IMR-90 (cell line): ENCODE measurements around the gene DEGS2. TPM values are rescaled to one million over a fixed set of nuclear protein-coding genes. Genes with fewer than 3 reads are reported as not detected.

Experiments
- ATAC-seq: fragments of 200-7000 bp; cut with Tn5 transposase; 2 replicates; pipeline ENCODE4 v1.9.1; 2020; ENCODE audit warnings: low read depth, mild to moderate bottlenecking, moderate library complexity
- BruUV-seq: library from RNA; stranded (reverse); fragments of 400-500 nt; replicated peaks from 2 replicates; lab custom pipeline; 2021; lab: Mats Ljungman, UMichigan
- CTCF ChIA-PET: fragments of 300-600 bp; formaldehyde crosslinking; extraction: SDS; loops from one replicate; lab custom pipeline; 2021; ENCODE audit warnings: antibody characterized with exemption; lab: Yijun Ruan, JAX
- POLR2A ChIA-PET: fragments of 300-600 bp; sonication (Branson Sonifier 250); formaldehyde crosslinking; loops from one replicate; lab custom pipeline; 2022; ENCODE audit warnings: antibody characterized with exemption; ENCODE audit not compliant: unreplicated experiment; lab: Charles Lee
- DNase-seq: peaks from one replicate; pipeline ENCODE4 v3.0.0; 2013
- H2AFZ ChIP-seq: replicated peaks from 2 replicates; pipeline ENCODE3; 2013; ENCODE audit warnings: low read length, mild to moderate bottlenecking; ENCODE audit not compliant: poor library complexity
- H2AK5ac ChIP-seq: 2 replicates; pipeline ENCODE4 v1.6.1; 2013; ENCODE audit warnings: low read depth, low read length, inconsistent platforms
- H2AK9ac ChIP-seq: replicated peaks from 2 replicates; pipeline ENCODE3; 2013; ENCODE audit warnings: mild to moderate bottlenecking, low read depth, low read length, moderate library complexity; ENCODE audit not compliant: poor library complexity
- H2BK120ac ChIP-seq: 2 replicates; pipeline ENCODE4 v1.6.1; 2013; ENCODE audit warnings: low read depth, low read length, inconsistent platforms
- H2BK15ac ChIP-seq: 3 replicates; pipeline ENCODE4 v1.6.1; 2013; ENCODE audit warnings: low read depth, low read length, inconsistent platforms
- H2BK20ac ChIP-seq: 2 replicates; pipeline ENCODE4 v1.6.1; 2013; ENCODE audit warnings: low read depth, mild to moderate bottlenecking, inconsistent platforms, low read length, moderate library complexity
- H2BK5ac ChIP-seq: 2 replicates; pipeline ENCODE4 v1.6.1; 2013; ENCODE audit warnings: mild to moderate bottlenecking, low read depth, low read length, inconsistent platforms; ENCODE audit not compliant: poor library complexity, severe bottlenecking
- H3K14ac ChIP-seq: replicated peaks from 2 replicates; pipeline ENCODE4 v1.6.1; 2013; ENCODE audit warnings: low read depth, low read length, inconsistent platforms
- H3K18ac ChIP-seq: 2 replicates; pipeline ENCODE4 v1.6.1; 2013; ENCODE audit warnings: low read depth, low read length, control low read depth
- H3K23ac ChIP-seq: 2 replicates; pipeline ENCODE4 v1.6.1; 2013; ENCODE audit warnings: low read depth, low read length, inconsistent platforms
- H3K27ac ChIP-seq: 2 replicates; pipeline ENCODE4 v1.5.1; 2013; ENCODE audit warnings: mild to moderate bottlenecking, control low read depth, low read length; ENCODE audit not compliant: insufficient read depth
- H3K27me3 ChIP-seq: 2 replicates; pipeline ENCODE4 v1.6.1; 2013; ENCODE audit warnings: low read length; ENCODE audit not compliant: control insufficient read depth, insufficient read depth
- H3K36me3 ChIP-seq: 2 replicates; pipeline ENCODE4 v1.6.1; 2013; ENCODE audit warnings: low read length, mixed read lengths; ENCODE audit not compliant: control insufficient read depth, insufficient read depth
- H3K4ac ChIP-seq: 2 replicates; pipeline ENCODE4 v1.6.1; 2013; ENCODE audit warnings: low read depth, low read length, inconsistent platforms
- H3K4me1 ChIP-seq: 2 replicates; pipeline ENCODE4 v1.6.1; 2013; ENCODE audit warnings: low read length, mixed read lengths; ENCODE audit not compliant: control insufficient read depth, insufficient read depth
- H3K4me2 ChIP-seq: 2 replicates; pipeline ENCODE4 v1.6.1; 2013; ENCODE audit warnings: low read depth, mild to moderate bottlenecking, control low read depth, low read length, moderate library complexity
- H3K4me3 ChIP-seq: 2 replicates; pipeline ENCODE4 v1.5.1; 2013; ENCODE audit warnings: low read depth, mild to moderate bottlenecking, control low read depth, low read length, moderate library complexity; ENCODE audit not compliant: insufficient read depth
- H3K56ac ChIP-seq: 2 replicates; pipeline ENCODE4 v1.6.1; 2013; ENCODE audit warnings: low read length, inconsistent platforms; ENCODE audit not compliant: insufficient read depth; ENCODE audit errors: extremely low read depth
- H3K79me1 ChIP-seq, 2 experiments: 2 replicates each; pipeline ENCODE4 v1.6.1; 2013; ENCODE audit warnings: low read length in 2 of 2, inconsistent platforms in 1 of 2, low read depth in 1 of 2
- H3K9ac ChIP-seq: 2 replicates; pipeline ENCODE4 v1.6.1; 2013; ENCODE audit warnings: low read depth, low read length, control low read depth
- H3K9me1 ChIP-seq: 2 replicates; pipeline ENCODE4 v1.6.1; 2013; ENCODE audit warnings: low read length, inconsistent platforms; ENCODE audit not compliant: insufficient read depth
- H3K9me3 ChIP-seq: 2 replicates; pipeline ENCODE4 v1.6.1; 2013; ENCODE audit warnings: low read length; ENCODE audit not compliant: control insufficient read depth, insufficient read depth
- H4K20me1 ChIP-seq: 2 replicates; pipeline ENCODE4 v1.6.1; 2013; ENCODE audit warnings: low read length, inconsistent platforms; ENCODE audit not compliant: insufficient read depth
- H4K5ac ChIP-seq: 2 replicates; pipeline ENCODE4 v1.6.1; 2013; ENCODE audit warnings: mild to moderate bottlenecking, low read depth, low read length, control low read depth
- H4K8ac ChIP-seq, 2 experiments: 2 replicates each; pipeline ENCODE4 v1.6.1; 2013; ENCODE audit warnings: low read depth in 2 of 2, low read length in 2 of 2, control low read depth in 1 of 2, inconsistent platforms in 1 of 2
- H4K91ac ChIP-seq: 2 replicates; pipeline ENCODE4 v1.6.1; 2013; ENCODE audit warnings: low read depth, low read length, inconsistent platforms; ENCODE audit not compliant: insufficient read depth
- CHD1 ChIP-seq: IDR thresholded peaks from 2 replicates; pipeline ENCODE4 v1.6.1; 2012; ENCODE audit warnings: low read depth, low read length, improper control_type of control experiment
- RFX5 ChIP-seq: IDR thresholded peaks from 2 replicates; pipeline ENCODE4 v1.8.0; 2012; ENCODE audit warnings: low read depth, mild to moderate bottlenecking, low read length, moderate library complexity
- WGBS, 2 experiments: methylation state at CpG; one replicate each; pipeline versions ENCODE4 v1.1.5 to v1.1.7; 2013; ENCODE audit warnings: missing lambda C conversion rate in 2 of 2; ENCODE audit not compliant: insufficient read length in 1 of 2; ENCODE audit errors: extremely low coverage in 2 of 2; 5-methylcytosine and 5-hydroxymethylcytosine counted together
- dilution Hi-C: fragments of 300-500 bp; cut with HindIII; formaldehyde crosslinking; loops from one replicate; pipeline ENCODE4 v1.14.3; 2018; ENCODE audit warnings: low sequenced_read_pairs; ENCODE audit not compliant: unreplicated experiment
- in situ Hi-C: fragments of 300-500 bp; cut with MboI; formaldehyde crosslinking; loops from 3 replicates; pipeline ENCODE4 v1.14.3; 2019; ENCODE audit warnings: low sequenced_read_pairs, inconsistent platforms, mixed read lengths
- intact Hi-C: fragments of 100-400 bp; cut with micrococcal nuclease; formaldehyde crosslinking; loops from 2 replicates; pipeline ENCODE4 v1.10.0; 2022
- polyA plus RNA-seq, 3 experiments: library from polyadenylated mRNA; depleted of rRNA; stranded (reverse); fragments of >200 nt; gene quantifications; 2 replicates each; pipeline ENCODE4 v1.2.3, GENCODE V29; 2012; ENCODE audit warnings: low replicate concordance in 1 of 3
- total RNA-seq: library from RNA; depleted of rRNA; stranded (reverse); fragments of >200 nt; gene quantifications from 2 replicates; pipeline ENCODE4 v1.2.3, GENCODE V29; 2012

DEGS2 gene
- total and polyA plus RNA-seq, 2 of the 4 experiments (the other 2 are of a cell fraction) = not detected

DNA sequence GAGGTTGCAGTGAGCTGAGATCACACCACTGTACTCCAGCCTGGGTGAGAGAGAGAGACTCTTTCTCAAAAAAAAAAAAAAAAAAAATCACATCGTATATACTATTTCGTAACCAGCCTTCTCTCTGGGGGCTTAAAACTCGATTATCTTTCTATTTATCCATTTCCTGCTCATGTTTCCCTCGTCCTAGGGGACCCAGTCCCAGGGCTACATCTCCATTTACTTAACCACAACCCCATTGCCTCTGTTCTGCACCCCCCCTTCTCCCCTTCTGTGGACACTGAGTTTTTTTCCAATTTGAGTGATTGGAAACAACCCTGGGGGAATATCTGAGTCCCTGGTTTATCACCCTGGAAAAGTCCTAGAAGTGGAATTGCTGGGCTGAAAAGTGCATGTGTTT, 43.3 kb upstream of the DEGS2 start:
- POLR2A ChIA-PET = no interaction called here
- H3K4me2 ChIP-seq = no peak overlapping the region
- dilution Hi-C loops = no loop called here

More for the DNA sequence above, 43.3 kb upstream of the DEGS2 start:
- no peak overlapping the region for H3K9ac ChIP-seq
- H2BK120ac ChIP-seq = no peak overlapping the region
- WGBS, 2 experiments = no CpG with 5 or more reads among the region's 4 CpGs
- no TSS peak for BruUV-seq
- H2BK20ac ChIP-seq = no peak overlapping the region
- no peaks in the 10 kb centered on the region for H4K20me1 ChIP-seq
- no peaks in the 10 kb centered on the region for H3K9me3 ChIP-seq
- no peak overlapping the region for H3K18ac ChIP-seq
- H3K56ac ChIP-seq = no peak overlapping the region
- no peak overlapping the region for H3K4ac ChIP-seq
- no peak overlapping the region for H4K5ac ChIP-seq
- H3K14ac ChIP-seq = no peak overlapping the region
- no peak overlapping the region for H3K4me3 ChIP-seq
- no peaks in the 10 kb centered on the region for H3K36me3 ChIP-seq
- H3K79me1 ChIP-seq = no peaks in the 10 kb centered on the region
- peaks cover 4% of the 10 kb centered on the region for H3K4me1 ChIP-seq
- no peak overlapping the region for H2BK5ac ChIP-seq
- no peak overlapping the region for H2AK5ac ChIP-seq
- CTCF ChIA-PET = interaction anchor here (0.7 kb wide), 1 partner anchor 10 kb away, joined by 3 read pairs; no protein-coding TSS in a partner anchor
- H3K27me3 ChIP-seq = no peaks in the 10 kb centered on the region
- intact Hi-C loops (no loop called here), in situ Hi-C loops (no loop called here)
- ATAC-seq (no peak), DNase-seq (no peak)
- no peak overlapping the region for H2BK15ac ChIP-seq
- H2AK9ac ChIP-seq = no peak overlapping the region
- no peak overlapping the region for H3K23ac ChIP-seq
- TF ChIP-seq RFX5 (no peak), CHD1 (no peak)
- no peak overlapping the region for H4K8ac ChIP-seq
- H4K91ac ChIP-seq = no peak overlapping the region
- H3K27ac ChIP-seq = no peak overlapping the region
- no peak overlapping the region for H2AFZ ChIP-seq
- H3K9me1 ChIP-seq = no peaks in the 10 kb centered on the region
